Measurements from ENCODE around the gene PASD1.
"Not testable (repeated sequence)": the region's sequence is repeated elsewhere in the genome, so short reads cannot be mapped to it uniquely, and the experiment has no call there.

The PASD1 gene

GRCh38 chrX:151624677-151625076, 61.2 kb downstream of the PASD1 start:
- no peak for DNase-seq (ENCODE audit: low read depth)

- no peak for DNase-seq (ENCODE audit: low read depth)
Observed at GRCh38 chrX:151631822-151632221, 68.3 kb downstream of the PASD1 start.

GRCh38 chrX:151633157-151633556, 69.7 kb downstream of the PASD1 start:
- no peak for DNase-seq (ENCODE audit: low read depth)

- DNase-seq (ENCODE audit: low read depth): no peak
Observed at GRCh38 chrX:151634937-151635336, 71.5 kb downstream of the PASD1 start.

- no peak for DNase-seq (ENCODE audit: low read depth)
Observed at GRCh38 chrX:151641564-151641963, 78.1 kb downstream of the PASD1 start.

- DNase-seq (ENCODE audit: low read depth): no peak
Observed at GRCh38 chrX:151675121-151675746, 111.8 kb downstream of the PASD1 start.

GRCh38 chrX:151676196-151676595, 112.7 kb downstream of the PASD1 start:
- DNase-seq (ENCODE audit: low read depth): no peak

GRCh38 chrX:151679798-151680402, 116.4 kb downstream of the PASD1 start:
- no peak for DNase-seq (ENCODE audit: low read depth)

- DNase-seq (ENCODE audit: low read depth): peak; percentile 30
Observed at GRCh38 chrX:151680805-151681204, 117.3 kb downstream of the PASD1 start.

- DNase-seq (ENCODE audit: low read depth): no peak
Observed at GRCh38 chrX:151687635-151688034, 124.2 kb downstream of the PASD1 start.

GRCh38 chrX:151688695-151689094, 125.2 kb downstream of the PASD1 start:
- no peak for DNase-seq (ENCODE audit: low read depth)

GRCh38 chrX:151692825-151693224, 129.3 kb downstream of the PASD1 start:
- DNase-seq (ENCODE audit: low read depth): no peak

GRCh38 chrX:151694121-151694520, 130.6 kb downstream of the PASD1 start:
- no peak for DNase-seq (ENCODE audit: low read depth)

- DNase-seq (ENCODE audit: low read depth): no peak
Observed at GRCh38 chrX:151694661-151695582, 131.4 kb downstream of the PASD1 start, which contains the start of gene PRRG3. TSS of gene PRRG3 (plus strand) at chrX:151695458. CDS start at chrX:151698815, 3,357 bp downstream.

GRCh38 chrX:151695583-151696340, 132.3 kb downstream of the PASD1 start:
- no peak for DNase-seq (ENCODE audit: low read depth)

- not testable (repeated sequence) for DNase-seq (ENCODE audit: low read depth)
Observed at GRCh38 chrX:151697082-151697481, 133.6 kb downstream of the PASD1 start.

- DNase-seq (ENCODE audit: low read depth): peak; percentile 67
Observed at GRCh38 chrX:151697522-151697921, 134.0 kb downstream of the PASD1 start.

GRCh38 chrX:151698485-151698884, 135.0 kb downstream of the PASD1 start:
- no peak for DNase-seq (ENCODE audit: low read depth)

- DNase-seq (ENCODE audit: low read depth): no peak
Observed at GRCh38 chrX:151699746-151700145, 136.3 kb downstream of the PASD1 start.

GRCh38 chrX:151700581-151700980, 137.1 kb downstream of the PASD1 start:
- DNase-seq (ENCODE audit: low read depth): no peak

GRCh38 chrX:151701071-151701470, 137.6 kb downstream of the PASD1 start:
- DNase-seq (ENCODE audit: low read depth): no peak

- DNase-seq (ENCODE audit: low read depth): no peak
Observed at GRCh38 chrX:151701531-151701930, 138.1 kb downstream of the PASD1 start.

Data from EH (cell line).